Midbrain (tissue), 1 donor: ENCODE results near the gene KRTAP4-5.
"Not testable (repeated sequence)": the region's sequence is repeated elsewhere in the genome, so short reads cannot be mapped to it uniquely, and the experiment has no call there.

ENCODE experiments used
- DNase-seq: peaks from one replicate; lab custom pipeline; 2025; lab: John Stamatoyannopoulos, UW

Gene KRTAP4-5

DNA sequence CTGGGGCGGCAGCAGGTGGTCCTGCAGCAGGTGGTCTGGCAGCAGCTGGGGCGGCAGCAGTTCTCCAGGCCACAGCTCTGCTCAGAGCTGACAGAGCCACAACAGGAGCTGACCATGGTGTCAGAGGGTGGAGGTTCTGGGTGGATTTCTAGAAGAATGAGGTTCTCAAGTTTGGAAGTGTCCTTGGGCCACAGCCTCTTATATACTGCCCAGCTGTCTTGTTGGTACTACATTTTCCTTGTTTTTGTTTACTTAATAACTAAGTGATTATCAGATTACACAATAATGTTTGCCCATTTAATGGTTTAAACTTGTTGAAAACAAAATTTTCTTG, at the start of gene KRTAP4-5:
TSS of gene KRTAP4-5 (minus strand) at position 174 of the 334 bp plus-strand sequence. CDS start at position 116, 58 bp downstream.
- no peak for DNase-seq

DNA sequence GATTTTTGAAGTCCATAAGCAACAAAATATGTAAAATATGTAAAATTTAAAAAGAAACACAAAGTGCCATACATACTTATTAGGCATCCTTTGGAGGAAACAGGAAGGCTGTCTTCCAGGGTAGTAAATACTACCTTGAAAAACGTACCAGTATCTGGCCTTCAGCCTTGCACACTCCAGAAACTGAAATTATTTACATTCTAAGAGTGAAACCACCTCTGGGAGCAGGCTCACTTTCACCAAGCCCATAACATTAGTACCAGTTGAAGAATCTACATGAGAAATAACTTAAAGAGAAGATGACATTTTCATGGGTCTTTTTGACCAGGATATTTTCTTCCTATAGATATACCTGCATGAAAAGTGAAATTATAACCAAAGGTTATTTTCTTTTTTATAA, 46.4 kb upstream of the KRTAP4-5 start:
- no peak for DNase-seq

DNA sequence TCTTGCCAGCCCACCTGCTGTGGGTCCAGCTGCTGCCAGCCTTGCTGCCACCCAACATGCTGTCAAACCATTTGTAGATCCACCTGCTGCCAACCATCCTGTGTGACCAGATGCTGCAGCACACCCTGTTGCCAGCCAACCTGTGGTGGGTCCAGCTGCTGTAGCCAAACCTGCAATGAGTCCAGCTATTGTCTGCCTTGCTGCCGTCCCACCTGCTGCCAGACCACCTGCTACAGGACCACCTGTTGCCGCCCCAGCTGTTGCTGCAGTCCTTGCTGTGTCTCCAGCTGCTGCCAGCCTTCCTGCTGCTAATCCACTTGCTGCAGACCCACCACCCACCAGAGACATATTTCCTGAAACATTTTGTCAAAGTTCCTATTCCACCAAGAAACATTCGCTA, 40.7 kb upstream of the KRTAP4-5 start:
- no peak for DNase-seq

DNA sequence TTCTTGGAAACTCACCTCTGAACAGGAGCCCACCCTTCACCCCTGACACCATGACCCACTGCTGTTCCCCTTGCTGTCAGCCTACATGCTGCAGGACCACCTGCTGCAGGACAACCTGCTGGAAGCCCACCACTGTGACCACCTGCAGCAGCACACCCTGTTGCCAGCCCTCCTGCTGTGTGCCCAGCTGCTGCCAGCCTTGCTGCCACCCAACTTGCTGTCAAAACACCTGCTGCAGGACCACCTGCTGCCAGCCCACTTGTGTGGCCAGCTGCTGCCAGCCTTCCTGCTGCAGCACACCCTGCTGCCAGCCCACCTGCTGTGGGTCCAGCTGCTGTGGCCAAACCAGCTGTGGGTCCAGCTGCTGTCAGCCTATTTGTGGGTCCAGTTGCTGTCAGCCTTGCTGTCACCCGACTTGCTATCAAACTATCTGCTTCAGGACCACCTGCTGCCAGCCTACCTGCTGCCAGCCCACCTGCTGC, 40.3 kb upstream of the KRTAP4-5 start, which contains the start of gene KRTAP9-1:
TSS of gene KRTAP9-1 (plus strand) at position 51 of the 482 bp plus-strand sequence. CDS start at position 51, 0 bp downstream.
- DNase-seq = not testable (repeated sequence)

DNA sequence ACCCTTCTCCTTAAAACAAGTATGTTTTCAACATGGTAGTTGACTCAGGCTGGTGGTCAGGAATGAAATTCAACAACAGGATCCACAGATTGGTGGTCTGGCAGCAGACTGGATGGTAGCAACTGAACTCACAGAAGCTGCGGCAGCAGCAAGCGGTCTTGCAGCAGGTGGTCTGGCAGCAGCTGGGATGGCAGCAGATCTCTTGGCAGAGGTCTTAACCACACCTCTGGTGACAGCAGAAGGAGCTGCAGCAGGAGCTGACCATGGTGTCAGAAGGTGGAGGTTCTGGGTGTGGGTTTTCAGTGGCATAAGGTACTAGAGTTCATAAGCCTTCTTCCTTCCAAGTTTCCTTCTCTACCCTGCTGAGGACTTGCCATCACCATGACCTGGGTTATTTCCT, 37.2 kb upstream of the KRTAP4-5 start:
- DNase-seq = no peak

DNA sequence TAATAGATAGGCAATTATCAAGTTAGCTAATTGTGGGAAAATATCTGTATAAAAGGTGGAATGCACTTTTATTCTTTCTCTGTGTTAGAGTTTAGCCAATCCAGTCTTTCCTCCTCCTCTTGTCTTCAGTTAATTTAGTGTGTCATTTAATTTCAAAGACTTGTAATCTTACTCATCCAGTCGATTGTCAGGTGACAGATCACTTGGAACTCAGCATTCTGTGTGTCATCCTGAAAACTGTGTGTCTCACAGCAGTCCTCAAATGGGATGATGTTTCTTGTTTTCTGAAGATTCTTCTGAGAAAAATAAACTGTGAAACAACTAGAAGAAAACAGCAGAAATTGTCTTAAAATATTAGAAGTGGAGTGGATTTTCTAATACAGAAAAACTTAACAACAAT, 35.4 kb upstream of the KRTAP4-5 start:
- DNase-seq = no peak

DNA sequence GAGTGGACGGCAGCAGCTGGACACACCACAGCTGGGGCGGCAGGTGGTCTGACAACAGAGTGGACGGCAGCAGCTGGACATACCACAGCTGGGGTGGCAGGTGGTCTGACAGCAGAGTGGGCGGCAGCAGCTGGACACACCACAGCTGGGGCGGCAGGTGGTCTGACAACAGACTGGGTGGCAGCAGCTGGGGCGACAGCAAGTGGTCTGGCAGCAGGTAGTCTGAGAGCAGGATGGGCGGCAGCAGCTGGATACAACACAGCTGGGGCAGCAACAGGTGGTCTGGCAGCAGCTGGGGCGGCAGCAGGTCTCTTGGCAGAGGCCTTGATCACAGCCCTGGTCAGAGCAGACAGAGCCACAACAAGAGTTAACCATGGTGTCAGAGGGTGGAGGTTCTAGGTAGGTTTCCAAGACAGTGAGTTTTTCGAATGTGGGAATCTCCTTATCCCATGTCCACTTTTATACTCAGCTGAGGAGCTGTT, 34.9 kb upstream of the KRTAP4-5 start, which contains the start of gene KRTAP4-1:
TSS of gene KRTAP4-1 (minus strand) at position 432 of the 482 bp plus-strand sequence. CDS start at position 375, 57 bp downstream.
- DNase-seq = no peak

DNA sequence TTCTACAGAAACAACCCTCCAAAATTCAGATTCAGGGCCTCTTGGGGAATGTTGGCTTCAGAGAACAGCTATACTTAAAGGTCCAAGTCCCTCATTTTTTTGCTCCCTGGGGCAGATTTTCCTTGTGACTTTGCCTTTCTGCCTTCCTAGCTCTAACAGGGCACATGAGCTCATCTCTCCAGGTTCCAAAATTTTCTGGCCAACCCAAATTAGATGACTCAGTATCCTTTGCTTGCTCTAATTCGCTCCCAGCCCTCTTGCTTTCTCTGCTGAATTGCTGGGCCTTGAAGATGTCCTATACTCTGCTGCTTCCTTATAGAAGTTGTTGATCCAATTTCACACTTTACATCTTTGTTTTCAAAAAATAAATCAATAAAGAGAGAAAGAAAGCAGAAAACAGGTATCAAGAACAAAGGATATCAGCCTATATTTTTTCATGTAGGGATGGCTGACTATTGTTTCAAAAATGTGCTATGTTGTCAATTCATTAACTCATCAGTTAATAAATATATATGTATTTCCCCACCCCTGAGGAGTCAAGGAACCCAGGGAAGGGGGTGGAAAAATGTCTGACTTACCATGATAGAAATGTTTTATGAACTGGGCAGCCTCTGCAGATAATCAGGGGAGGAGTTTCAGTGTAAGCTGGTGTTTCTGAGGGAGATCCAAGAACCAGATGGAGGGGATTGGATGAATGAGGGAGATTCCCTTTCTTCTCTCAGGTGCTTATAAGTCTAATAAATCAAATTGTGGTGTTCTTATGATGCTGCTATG, 29.4 kb upstream of the KRTAP4-5 start:
- no peak for DNase-seq

DNA sequence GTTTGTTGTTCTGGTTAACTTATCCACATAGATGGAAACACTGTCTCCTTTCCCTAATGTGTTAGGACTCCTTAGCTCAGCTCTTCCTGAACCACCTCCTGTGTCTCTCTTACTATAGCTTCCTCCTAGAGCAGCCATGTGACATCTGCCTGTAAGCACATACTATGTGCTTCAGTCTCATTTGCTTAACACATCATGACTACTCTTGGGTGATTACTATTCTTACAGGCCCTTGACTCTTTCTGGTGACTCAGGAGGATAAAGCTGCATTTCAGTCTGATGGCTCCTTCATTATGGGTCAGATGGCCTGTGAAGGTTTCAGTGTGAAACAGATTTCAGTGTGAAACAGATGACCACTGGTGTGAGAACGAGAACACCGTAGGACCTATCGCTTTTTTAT, 28.7 kb upstream of the KRTAP4-5 start:
- no peak for DNase-seq

DNA sequence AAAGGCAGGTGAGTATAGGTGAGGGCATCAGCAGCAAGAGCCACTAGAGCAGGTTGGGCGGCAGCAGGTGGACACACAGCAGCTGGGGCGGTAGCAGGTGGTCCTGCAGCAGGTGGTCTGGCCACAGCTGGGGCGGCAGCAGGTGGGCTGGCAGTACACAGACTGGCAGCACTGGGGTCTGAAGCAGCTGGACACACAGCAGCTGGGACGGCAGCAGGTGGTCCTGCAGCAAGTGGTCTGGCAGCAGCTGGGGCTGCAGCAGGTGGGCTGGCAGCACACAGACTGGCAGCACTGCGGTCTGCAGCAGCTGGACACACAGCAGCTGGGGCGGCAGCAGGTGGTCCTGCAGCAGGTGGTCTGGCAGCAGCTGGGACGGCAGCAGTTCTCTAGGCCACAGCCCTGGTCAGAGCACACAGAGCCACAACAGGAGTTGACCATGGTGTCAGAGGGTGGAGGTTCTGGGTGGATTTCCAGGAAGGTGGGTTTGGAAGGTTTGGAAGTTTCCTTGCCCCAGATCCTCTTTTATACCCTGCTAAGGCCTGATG, 28.2 kb upstream of the KRTAP4-5 start, which contains the start of gene KRTAP4-2:
TSS of gene KRTAP4-2 (minus strand) at position 495 of the 545 bp plus-strand sequence. CDS start at position 438, 57 bp downstream.
- DNase-seq = no peak

DNA sequence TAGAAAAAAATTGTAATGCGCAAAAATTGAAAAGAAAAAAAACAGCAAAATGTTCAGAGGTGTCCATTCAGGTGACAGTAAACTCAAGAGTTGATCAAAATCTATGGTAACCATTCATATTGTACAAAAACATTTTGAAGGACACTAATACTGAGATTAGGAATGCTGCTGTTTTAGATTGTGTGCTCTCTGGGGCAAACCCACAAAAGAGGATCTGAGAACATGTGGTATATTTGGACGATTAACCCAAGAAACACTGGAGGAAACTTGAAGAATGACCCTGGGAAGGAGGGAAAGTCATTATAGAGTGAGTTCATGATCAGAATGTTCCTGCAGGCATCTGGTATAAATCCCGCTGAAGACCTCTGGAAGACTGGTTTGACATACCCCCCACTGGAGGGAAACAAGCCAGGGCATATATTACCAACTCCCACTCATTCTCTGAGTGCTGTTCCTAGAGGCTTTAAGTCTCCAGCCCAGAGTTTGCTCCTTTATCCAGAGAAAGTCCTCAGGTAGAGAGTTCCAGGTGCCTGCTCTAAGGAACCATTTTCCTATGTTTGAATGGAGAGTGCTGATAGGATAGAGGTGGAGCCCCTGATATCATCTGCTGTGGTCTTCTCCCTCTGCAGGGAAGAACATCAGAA, 27.2 kb upstream of the KRTAP4-5 start:
- no peak for DNase-seq

DNA sequence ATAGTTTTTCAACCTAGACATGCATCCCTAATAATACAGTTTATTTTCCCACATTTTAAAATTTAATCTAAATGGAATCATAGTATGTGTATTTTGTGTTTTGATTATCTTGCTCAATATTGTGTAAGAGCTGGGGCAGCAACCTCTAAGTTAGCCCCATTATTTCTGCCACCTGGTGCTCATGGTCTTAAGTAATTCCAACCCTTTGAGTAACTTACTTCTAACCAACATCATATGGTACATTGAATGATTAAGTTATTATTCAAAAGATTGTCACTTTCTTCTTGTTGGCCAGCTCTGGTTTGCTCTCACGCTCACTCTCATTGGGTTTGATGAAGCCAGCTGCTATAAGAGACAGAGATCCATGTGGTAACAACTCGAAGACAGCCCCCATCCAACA, 22.3 kb upstream of the KRTAP4-5 start:
- no peak for DNase-seq

DNA sequence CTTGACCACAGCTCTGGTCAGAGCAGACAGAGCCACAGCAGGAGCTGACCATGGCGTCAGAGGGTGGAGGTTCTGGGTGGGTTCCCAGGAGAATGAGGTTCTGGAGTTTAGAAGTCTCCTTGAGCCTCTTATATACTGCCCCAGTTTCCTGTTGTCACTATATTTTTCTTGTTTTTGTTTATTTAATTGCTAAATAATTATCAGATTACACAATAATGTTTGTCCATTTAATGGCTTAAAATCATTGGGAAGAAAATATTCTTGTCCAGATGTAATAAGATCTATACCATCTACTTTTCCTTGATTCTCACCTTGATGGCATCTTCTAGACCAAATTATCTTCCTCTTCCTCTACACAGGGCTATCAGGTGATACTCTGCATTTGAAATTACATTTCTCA, 18.5 kb upstream of the KRTAP4-5 start, which contains the start of gene KRTAP4-3:
TSS of gene KRTAP4-3 (minus strand) at position 101 of the 400 bp plus-strand sequence. CDS start at position 52, 49 bp downstream.
- DNase-seq = no peak

DNA sequence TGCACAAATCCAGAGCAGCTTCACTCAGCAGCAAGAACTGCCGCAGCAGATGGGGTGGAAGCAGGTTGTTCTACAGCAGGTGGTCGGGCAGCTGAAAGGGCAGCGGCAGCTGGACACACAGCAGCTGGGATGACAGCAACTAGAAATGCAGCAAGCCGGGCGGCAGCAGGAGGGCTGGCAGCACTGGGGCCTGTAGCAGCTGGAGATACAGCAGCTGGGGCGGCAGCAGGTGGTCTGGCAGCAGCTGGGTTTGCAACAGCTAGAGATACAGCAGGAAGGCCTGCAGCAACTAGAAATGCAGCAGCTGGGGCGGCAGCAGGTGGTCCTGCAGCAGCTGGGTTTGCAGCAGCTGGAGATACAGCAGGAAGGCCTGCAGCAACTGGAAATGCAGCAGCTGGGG, 17.9 kb upstream of the KRTAP4-5 start:
- no peak for DNase-seq

DNA sequence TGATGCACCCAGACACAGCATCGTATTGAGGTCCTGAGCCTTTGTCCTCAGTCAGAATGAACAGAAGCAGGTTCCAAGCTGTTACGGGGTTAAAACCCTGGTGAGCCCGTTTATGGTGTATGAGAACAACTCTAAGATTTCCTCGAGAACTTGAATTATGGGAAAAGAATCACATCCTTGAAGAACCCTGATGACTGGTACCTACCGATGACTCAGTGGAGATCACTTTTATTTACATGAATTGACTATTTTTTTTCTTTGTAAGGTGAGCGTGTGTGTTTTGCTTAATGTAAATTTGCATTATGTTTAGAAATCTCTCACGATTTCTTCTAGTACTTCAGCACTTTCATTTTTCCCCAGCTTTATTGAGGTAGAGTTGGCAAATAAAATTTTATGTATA, 14.2 kb upstream of the KRTAP4-5 start:
- no peak for DNase-seq

DNA sequence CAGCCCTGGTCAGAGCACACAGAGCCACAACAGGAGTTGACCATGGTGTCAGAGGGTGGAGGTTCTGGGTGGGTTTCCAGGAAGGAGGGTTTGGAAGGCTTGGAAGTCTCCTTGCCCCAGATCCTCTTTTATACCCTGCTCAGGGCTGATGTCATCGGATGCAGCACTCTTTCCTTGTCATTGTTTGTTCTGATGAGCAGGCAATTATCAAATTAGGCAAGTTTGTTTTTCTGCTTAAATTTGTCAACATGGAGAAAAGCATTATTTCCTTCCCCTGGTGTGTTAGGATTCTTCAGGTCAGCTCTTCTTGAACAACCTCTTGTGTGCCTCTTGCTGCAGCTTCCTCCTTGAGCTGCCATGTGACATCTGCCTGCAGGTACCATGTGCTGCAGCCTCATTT, 11.0 kb upstream of the KRTAP4-5 start, which contains the start of gene KRTAP4-4:
TSS of gene KRTAP4-4 (minus strand) at position 101 of the 400 bp plus-strand sequence. CDS start at position 44, 57 bp downstream.
- DNase-seq = no peak

DNA sequence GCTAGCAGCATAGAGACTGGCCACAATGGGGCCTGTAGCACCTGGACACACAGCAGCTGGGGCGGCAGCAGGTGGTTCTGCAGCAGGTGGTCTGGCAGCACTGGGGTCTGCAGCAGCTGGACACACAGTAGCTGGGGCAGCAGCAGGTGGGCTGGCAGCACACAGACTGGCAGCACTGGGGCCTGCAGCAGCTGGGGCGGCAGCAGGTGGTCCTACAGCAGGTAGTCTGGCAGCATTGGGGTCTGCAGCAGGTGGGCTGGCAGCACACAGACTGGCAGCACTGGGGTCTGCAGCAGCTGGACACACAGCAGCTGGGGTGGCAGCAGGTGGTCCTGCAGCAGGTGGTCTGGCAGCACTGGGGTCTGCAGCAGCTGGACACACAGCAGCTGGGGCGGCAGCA, 10.6 kb upstream of the KRTAP4-5 start:
- not testable (repeated sequence) for DNase-seq

DNA sequence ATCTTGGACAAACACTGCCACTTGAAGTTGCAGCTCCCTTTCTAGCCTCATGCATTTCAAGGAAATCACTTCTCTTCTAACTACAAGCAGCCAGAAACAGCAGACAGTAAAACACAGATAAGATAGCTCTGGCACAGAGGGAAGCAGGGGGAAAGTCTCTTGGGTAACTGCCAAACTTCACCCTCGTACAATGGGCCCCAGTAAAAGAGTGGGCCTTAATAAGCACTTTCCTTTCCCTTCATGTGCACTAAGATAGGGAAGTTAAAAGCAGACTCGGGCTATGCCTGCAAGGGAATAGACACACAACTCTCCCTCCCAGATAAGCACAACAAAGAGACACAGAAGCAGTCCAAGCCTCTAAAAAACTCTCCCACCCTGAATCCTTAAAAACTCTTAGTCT, 4.2 kb upstream of the KRTAP4-5 start:
- DNase-seq = no peak

DNA sequence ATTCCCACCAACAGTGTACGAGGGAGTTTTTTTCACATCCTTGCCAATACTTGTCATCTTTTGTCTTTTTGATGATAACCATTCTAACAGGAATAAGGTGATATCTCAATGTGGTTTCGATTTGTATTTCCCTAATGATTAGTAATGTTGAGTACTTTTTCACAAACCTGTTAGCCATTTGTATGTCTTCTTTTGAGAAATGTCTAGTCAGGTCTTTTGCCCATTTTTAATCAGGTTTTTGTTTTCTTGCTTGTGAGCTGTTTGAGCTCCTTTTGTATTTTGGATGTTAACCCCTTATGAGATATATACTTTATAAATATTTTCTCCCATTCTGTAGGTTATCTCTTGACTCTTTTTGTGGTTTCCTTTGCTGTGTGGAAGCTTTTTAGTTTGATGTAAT, 1.9 kb upstream of the KRTAP4-5 start:
- DNase-seq = no peak

DNA sequence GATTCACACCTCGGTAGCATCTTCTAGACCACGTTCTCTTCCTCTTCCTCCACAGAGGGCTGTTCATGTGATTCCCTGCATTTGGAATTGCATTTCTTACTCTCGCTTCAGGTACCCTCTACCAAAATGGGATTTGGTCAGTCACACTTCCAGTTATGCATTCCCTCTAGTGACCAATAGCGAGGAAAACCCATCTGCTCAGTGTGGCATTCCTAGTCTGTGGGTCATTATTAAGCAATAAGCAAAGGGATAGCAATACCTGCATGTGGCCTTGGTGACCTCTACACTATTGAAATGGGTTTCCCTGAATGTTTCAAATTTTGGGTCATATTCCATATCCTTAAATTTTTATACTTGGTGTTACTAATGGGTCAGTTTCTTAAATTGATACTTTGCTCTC, 401 bp upstream of the KRTAP4-5 start:
- no peak for DNase-seq

DNA sequence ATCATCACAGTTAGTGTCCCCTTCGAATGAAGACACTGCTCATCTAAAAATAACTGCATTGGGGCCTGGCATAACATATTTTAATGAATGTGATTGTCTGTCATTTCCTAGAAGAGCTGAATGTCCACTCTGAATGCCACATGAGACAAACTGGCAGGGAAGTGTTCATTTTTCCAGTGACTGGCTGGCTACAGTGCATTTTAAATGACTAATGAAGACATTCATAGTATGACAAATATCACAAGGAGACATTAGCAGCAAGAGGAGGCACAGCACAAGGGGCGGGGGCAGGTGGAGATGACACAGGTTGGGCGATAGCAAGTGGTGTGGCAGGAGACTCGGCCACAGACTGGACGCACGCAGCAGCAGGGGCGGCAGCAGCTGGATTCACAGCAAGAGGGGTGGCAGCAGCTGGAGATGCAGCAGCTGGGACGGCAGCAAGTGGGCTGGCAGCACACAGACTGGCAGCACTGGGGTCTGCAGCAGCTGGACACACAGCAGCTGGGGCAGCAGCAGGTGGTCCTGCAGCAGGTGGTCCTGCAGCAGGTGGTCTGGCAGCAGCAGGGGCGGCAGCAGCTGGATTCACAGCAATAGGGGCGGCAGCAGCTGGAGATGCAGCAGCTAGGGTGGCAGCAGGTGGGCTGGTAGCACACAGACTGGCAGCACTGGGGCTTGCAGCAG, 514 bp downstream of the KRTAP4-5 start:
- DNase-seq = not testable (repeated sequence)
